Stimulated activated CD4-positive, alpha-beta T cell treated with anti-CD3 and anti-CD28 coated beads, Interleukin-1b, Interleukin-23, amount 100 ng/mL, for 4 hours (primary cell): ENCODE results near the gene POU2F3.

ENCODE experiments used
- DNase-seq, 2 donors: peaks; one replicate each; pipeline ENCODE4 v3.0.0-alpha.2; 2020; ENCODE audit warnings: low read depth in 2 of 2

POU2F3 gene

DNA sequence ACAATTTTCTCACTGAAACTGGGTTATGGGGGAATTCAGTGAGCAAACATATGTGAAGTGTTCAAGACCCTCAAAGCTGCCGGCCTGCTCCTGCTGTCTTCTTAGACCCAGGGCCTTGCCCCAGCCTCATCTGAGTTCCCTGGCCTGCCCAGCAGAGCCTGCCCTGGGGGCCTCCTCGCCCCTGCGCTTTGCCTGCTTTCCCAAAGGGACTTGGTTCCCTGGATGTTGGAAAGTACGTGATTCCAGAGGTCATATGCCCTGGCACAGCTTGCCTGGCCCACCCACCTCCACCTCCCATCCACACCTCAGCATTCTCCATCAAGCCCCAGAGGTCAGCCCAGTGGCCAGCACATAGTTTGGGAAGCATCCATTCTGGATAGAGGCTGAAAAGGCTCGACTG, 13.7 kb upstream of the POU2F3 start:
- no peak for DNase-seq

- no peak for DNase-seq
These were observed 13.2 kb upstream of the POU2F3 start for GRCh38 chr11:120226714-120227113.

GRCh38 chr11:120227228-120227852, 12.6 kb upstream of the POU2F3 start:
- DNase-seq = no peak

DNA sequence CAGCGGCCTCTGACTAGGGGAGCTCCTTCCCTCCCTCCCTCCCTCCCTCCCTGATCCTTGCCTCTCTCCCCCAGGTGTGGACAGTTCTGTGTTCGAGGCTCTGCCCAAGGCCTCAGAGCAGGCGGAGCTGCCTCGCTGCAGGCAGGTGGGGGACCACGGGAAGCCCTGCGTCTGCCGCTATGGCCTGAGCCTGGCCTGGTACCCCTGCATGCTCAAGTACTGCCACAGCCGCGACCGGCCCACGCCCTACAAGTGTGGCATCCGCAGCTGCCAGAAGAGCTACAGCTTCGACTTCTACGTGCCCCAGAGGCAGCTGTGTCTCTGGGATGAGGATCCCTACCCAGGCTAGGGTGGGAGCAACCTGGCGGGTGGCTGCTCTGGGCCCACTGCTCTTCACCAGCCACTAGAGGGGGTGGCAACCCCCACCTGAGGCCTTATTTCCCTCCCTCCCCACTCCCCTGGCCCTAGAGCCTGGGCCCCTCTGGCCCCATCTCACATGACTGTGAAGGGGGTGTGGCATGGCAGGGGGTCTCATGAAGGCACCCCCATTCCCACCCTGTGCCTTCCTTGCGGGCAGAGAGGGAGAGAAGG, 11.1 kb upstream of the POU2F3 start:
- no peak for DNase-seq

DNA sequence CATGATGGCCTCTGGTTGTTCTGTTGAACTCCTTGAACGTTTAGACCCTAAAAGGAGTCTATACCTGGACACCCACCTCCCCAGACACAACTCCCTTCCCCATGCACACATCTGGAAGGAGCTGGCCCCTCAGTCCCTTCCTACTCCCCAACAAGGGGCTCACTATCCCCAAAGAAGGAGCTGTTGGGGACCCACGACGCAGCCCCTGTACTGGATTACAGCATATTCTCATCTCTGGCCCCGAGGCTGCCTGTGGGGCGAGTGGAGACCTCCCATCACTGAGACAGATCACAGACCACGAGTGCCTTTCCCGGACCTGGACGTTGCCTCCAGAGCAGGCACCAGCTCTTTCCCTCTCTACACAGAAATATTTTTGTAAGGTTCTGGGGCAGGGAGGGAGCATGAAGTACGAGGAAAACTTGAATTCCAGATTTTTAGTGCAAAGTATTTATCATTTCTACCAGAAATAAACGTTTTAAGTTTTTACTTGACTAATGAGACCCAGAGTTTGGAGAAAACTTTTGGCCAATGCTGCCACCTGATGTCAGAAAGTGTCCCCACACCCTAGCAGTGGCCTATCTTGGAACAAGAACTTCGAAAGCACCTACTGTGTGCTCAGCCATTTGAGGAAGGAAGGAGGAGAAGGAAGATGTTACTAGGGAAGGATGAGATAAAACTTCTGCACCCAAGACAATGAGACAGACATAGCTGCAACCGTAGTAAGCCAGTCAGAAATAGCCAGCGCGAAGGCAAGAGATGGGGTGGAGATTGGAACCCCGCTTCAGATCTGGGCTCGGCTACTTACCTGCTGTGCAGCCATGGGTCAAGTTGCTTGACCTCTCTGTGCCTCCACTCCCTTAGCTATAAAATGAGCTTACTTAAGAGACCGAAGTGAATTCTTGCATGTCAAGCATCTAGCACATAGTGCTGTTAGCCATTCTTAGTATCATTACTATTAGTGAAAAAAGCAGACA, 10.2 kb upstream of the POU2F3 start:
- no peak for DNase-seq

DNA sequence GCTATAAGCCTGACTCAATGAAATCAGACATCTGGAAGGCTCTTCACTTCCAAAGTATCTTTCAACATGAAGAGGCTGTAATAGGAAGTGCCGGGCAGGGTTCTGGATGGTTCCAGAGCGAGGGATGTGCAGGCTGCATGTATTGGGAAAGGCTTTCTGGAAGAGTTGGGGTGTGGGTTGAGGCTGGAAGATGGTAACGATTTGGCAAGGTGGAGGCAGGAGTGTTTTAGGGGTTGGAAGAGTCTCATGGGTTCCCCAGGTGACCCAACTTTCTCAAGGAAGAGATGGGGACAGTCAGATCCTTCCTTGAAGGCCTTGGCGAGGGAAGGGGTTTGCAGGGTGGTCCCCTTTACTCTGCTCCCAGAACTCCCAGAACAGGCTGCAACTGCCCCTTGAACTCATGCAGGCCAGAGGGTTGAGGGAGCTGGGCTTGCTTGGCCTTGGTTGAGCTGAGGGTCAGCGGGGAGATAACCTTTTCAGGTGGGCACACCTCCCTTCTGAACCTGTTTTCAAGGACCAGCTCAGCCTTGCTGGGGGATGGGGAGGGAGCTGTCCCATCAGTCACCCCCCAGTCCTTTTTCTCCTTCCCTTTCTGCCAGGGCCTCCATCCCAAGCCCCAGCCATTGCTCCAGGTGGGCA, 9.4 kb upstream of the POU2F3 start:
- DNase-seq = no peak

- no peak for DNase-seq
These were observed 8.0 kb upstream of the POU2F3 start for GRCh38 chr11:120231963-120232362.

DNA sequence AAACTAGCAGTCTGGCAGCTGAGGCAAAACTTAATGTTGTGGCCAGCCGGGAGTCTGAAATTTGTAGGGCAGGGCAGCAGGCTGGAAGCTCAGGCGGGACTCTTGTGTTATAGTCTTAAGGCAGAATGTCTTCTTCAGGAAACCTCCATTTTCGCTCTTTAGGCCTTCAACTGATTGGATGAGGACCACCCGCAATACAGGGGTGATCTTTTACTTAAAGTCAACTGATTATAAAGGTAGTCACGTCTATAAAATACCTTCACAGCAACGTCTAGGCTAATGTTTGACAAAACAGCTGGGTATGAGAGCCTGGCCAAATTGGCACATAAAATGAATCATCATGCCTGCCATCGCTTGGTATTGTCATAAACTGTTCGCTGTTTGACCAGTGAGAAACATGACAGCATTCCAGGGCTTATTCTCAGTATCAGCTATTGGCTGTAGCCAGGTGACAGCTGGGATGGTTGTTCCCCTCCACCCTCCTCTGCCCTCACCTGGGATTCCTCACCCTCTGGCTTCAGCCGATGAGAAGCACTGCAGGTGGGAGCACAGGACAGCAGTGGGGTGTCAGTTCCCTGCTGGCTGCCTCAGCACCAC, 6.6 kb upstream of the POU2F3 start:
- DNase-seq = no peak

DNA sequence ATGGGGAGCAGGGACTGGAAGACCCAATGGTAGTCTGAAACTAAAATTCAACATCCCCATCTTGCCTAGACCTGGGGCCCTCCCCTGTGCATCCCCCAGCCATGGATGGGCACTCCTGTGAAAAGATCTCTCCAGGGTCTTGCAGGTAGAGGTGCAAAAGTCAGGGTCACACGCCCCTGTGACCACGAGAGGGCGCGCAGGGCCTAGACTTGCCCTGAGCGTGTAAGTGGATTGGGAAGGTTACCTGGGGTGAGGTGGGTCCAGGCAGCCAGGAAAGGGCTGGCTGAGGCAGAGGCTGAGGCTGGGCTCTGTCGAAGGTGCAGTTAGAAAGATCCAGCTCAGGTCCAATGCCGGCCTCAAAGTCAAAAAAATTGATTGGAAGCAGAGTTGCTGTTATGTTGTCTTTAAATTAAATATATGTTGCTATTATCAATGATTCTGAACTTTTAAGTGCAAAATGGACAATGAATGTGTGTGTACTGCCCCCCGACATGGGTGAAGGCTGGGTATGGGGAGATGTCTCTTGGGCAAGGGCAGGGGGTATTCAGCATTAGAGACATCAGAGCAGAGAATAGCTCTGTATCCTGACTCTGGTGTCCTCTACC, 4.8 kb upstream of the POU2F3 start:
- DNase-seq = peak; percentile 37 to 58

DNA sequence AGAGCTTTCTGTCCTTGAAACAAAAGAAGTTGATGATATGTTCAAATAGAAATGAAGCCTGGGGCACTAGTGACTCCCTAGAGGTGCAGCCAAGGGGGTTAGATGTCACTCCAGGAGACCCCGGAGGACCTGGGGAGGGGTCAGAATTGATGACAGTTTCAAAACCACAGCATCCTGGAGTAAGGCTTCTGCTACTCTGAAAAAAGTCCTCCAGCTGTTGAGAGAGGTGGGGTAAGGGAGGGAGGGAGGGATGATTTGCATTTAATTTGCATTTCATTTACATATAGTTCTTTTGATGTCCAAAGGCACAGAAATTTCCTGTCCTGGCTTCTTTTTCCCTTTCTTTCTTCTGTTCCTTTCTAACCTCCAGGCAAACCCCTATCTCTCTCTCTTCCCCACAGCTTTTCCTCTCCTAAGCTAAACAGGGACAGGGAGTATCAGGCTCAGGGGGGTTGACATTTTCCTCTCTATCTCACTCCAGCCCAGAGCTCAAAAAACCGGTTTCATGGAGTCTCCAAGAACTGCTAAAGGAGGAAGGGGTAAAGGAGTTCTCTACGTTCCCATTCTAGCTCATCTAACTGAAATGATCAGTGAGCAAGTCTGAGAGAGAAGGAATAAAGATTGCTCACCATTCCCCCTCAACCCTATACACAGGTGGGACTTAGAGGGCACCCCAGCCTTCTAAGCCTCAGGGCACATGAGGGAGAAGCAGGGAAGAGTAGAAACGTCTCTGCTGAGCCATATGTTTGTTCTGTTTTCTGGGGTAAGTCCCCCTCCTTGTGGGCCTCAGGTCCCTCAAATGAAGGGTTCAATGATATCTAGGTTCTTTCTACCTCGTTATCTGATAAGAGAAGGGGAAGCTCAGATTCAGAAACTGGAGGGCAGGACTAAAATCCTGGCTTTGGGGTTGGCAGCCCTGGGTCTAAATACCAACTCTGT, 3.5 kb upstream of the POU2F3 start:
- DNase-seq = no peak

- no peak for DNase-seq
These were observed 846 bp upstream of the POU2F3 start for GRCh38 chr11:120238968-120239620.

DNA sequence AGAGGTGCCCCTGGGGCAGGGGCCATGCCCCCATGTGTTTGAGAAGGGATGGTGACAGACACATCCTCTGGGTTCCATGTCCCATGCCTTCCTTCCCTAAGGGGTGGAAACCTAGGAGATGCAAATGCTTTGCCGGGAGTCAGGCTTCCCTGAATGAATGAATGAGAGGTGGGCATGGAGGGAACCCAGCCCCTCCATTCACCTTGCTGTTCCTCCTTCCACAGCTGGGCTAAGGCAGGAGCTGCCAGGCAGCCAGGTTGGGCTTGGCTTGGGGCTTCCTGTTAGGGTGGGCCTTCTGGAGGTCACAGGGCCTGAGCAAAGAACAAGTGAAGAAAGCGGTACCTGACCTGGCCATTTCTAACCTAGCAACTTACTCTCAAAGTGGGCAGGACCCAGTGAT, 926 bp downstream of the POU2F3 start:
- DNase-seq = no peak

DNA sequence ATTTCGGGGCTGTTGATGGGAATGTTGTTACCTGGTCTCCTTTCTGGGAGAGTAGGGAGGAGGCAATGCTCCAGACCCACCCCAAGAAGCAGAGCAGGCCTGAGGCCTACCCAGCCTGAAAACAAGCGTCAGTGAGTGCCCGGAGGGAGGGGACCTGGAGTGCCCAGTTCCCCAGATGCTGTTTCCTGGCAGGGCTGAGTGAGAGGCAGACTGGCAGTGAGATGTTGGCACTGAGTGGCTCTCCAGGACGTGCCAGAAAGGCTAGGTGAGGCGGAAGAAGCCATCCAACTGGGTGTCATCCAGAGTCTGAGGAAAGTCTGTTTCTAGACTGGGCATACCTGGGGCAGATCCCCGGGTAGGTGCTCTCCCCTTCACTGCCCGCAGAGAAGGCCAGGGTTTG, 1.3 kb downstream of the POU2F3 start:
- no peak for DNase-seq

DNA sequence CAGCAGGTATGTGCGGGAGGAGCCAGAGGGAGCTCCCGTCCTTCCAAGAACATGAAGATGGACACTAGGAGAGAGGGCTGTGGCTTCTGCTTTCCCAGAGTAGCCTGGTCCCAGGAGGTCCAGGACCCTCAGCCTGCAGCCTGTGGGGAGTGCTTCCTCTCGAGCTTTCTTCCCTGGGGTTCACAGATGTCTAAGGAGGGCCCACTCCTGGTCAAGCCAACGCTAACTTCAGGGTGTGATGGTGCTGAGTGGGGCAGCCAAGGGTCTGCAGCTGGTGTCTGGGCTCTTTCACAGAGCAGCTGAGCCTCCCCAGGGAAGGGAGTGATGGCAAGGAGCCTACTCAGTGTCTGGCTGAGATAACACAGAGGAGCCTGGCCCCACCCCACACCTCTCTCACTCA, 3.3 kb downstream of the POU2F3 start:
- DNase-seq = no peak

DNA sequence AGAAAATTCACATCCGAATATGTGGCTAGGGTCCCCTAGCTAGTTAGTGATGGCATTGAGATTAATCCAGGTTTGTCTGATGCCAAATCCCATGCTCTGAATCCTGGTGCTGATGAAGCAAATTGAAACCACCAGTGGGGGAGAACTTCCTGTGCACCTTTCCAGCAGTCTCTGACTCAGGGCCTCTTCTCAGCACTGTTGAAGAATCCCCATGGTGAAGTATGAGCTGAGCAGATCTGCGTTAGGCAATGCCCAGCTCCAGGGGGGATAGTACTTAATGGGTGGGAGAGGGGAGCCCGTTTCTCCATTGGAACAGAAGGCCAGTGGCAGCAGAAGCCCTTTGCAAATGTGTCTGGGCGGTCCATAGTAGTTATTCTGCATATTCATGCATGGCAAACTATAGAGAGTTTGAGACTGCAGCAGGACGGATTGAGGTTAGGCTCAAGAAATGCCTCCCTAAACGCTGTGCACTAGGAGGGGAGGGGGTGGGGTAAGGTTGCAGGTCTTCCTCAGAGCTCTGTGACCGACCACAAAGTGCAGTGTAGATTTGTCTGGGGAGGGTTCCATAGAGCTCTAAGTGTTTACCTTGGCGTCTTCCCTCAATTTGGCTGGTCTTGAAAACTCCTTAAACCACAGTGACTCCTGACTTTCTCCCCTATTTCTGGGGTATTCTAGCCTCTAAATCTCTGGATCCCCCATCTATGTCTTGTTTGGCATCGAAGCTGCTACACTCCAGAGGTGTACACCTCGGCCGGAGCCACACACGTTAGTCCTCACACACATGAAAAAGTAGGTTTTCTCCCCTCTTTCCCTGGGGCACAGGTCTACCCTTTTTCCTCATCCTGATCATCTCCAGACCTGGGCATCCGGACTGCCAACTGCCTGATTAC, 4.8 kb downstream of the POU2F3 start:
- no peak for DNase-seq

- no peak for DNase-seq
These were observed 5.5 kb downstream of the POU2F3 start for GRCh38 chr11:120245434-120245833.

DNA sequence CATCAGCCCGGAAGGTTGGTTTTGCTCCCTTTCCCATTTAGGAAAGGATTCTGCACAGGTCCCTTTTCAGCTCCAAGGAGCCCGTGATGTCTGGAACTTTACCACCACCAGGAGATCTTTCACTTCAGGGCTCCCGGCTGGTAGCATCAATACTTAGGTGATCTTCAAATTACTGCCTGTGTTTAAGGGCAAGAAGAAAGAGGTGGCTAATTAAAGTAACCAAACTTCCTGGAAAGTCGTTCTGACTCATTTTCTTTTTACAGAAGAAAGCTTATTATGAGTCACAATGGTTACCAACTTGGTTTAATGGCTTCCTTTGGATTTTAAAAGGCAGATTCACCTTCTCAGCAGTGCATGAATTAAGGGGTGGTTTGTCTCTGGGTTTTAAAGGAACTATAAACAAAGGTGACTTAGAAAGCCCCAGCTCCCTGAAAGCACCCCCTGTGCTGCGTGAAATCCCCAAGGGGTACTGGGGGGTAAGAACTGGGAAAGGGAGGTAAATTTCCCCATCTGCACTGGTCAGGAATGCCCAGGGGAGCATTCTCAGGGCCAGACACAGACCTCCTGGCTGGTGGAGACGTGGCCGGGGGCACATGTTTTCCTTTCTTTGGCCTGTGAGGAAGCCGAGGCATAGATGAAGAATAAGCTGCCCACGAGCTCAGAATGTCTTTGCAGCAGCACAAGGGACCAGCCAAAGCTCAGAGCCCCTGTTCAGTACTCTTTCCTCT, 8.8 kb downstream of the POU2F3 start:
- no peak for DNase-seq
